Stimulated activated naive B cell treated with anti-CD40 and anti-IgM and Interleukin-4, amounts not matched to agents 10 μg/mL and 1 μg/mL and 100 μg/mL, for 72 hours (primary cell): ENCODE results near the gene ZNF460.
"Not testable (repeated sequence)": the region's sequence is repeated elsewhere in the genome, so short reads cannot be mapped to it uniquely, and the experiment has no call there.

Source experiments
- ATAC-seq, 2 donors: fragments of 150-1000 bp; cut with Tn5 transposase; replicated peaks; 2 replicates each; pipeline ENCODE4 v1.10.0; 2021; ENCODE audit warnings: moderate library complexity in 1 of 2
- DNase-seq: peaks from one replicate; pipeline ENCODE4 v3.0.0; 2021
- H3K27ac Mint-ChIP-seq: one replicate; pipeline ENCODE4 v1.8.0; 2022; ENCODE audit warnings: mild to moderate bottlenecking, mixed read lengths
- H3K27me3 Mint-ChIP-seq, 2 donors: one replicate each; pipeline ENCODE4 v1.8.0; 2022; ENCODE audit warnings: mixed read lengths in 2 of 2
- H3K36me3 Mint-ChIP-seq, 2 donors: one replicate each; pipeline ENCODE4 v1.8.0; 2022; ENCODE audit warnings: mixed read lengths in 2 of 2, mild to moderate bottlenecking in 1 of 2
- H3K4me1 Mint-ChIP-seq, 2 donors: one replicate each; pipeline ENCODE4 v1.8.0; 2022; ENCODE audit warnings: mixed read lengths in 2 of 2, mild to moderate bottlenecking in 1 of 2
- H3K4me3 Mint-ChIP-seq, 2 donors: one replicate each; pipeline ENCODE4 v1.8.0; 2022; ENCODE audit warnings: mild to moderate bottlenecking in 2 of 2, mixed read lengths in 2 of 2, moderate library complexity in 1 of 2
- H3K9me3 Mint-ChIP-seq, 2 donors: one replicate each; pipeline ENCODE4 v1.8.0; 2022; ENCODE audit warnings: mixed read lengths in 2 of 2, mild to moderate bottlenecking in 1 of 2

The ZNF460 gene

GRCh38 chr19:57280165-57280961, at the start of gene ZNF460:
Gene ZNF460 (plus strand): TSS chr19:57280485. CDS start chr19:57280807, 322 bp downstream.
- Mint-ChIP-seq H3K4me1 (peaks cover 26 to 44% of the 10 kb centered on the region in 2 donors), H3K27ac (no peak within 1 kb of the TSS), H3K9me3 (no peaks in the 10 kb centered on the region), H3K4me3 (no peak within 1 kb of the TSS), H3K36me3 (peaks cover 28 to 40% of the 10 kb centered on the region in 2 donors), H3K27me3 (no peaks in the 10 kb centered on the region)
- ATAC-seq (peak; percentile 84 to 88), DNase-seq (peak; percentile 96)

GRCh38 chr19:57231686-57232085, 48.6 kb upstream of the ZNF460 start:
- DNase-seq (no peak), ATAC-seq (no peak)
- Mint-ChIP-seq H3K27me3 (peaks cover 0 to 5% of the 10 kb centered on the region in 2 donors), H3K9me3 (no peaks in the 10 kb centered on the region), H3K36me3 (peaks cover 6 to 16% of the 10 kb centered on the region in 2 donors), H3K4me1 (peaks cover 14 to 23% of the 10 kb centered on the region in 2 donors), H3K4me3 (no peak overlapping the region), H3K27ac (no peak overlapping the region)

DNA sequence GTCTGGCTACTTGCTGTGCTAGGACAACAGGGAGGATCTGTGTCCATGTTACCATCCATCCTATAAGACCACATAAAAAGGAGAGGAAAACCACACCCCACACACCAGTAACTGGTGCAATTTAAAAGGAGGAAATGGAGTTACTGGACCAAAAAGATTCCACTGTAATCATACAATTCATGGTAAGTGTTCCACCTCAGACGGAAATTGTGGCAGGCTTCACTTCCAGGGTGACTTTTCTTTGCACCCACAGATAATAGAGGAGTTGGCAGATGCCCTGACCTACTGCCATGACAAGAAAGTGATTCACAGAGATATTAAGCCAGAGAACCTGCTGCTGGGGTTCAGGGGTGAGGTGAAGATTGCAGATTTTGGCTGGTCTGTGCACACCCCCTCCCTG, 47.1 kb upstream of the ZNF460 start:
- Mint-ChIP-seq H3K27me3 (peaks cover 0 to 5% of the 10 kb centered on the region in 2 donors), H3K36me3 (peaks cover 6 to 20% of the 10 kb centered on the region in 2 donors), H3K27ac (no peak overlapping the region), H3K9me3 (no peaks in the 10 kb centered on the region), H3K4me3 (peak overlapping the region; percentile 11 to 32), H3K4me1 (peaks cover 14 to 23% of the 10 kb centered on the region in 2 donors)
- DNase-seq, result peak; percentile 6
- ATAC-seq, result peak; percentile 71 to 77

GRCh38 chr19:57239982-57240310, 40.3 kb upstream of the ZNF460 start:
- H3K27ac Mint-ChIP-seq, result peak overlapping the region; percentile 98
- H3K9me3 Mint-ChIP-seq, result no peaks in the 10 kb centered on the region
- no peaks in the 10 kb centered on the region for H3K27me3 Mint-ChIP-seq
- H3K4me3 Mint-ChIP-seq, result peak overlapping the region; percentile 91 to 98
- DNase-seq, result no peak
- ATAC-seq, result peak; percentile 17 to 18
- peaks cover 18 to 28% of the 10 kb centered on the region in 2 donors for H3K36me3 Mint-ChIP-seq
- peaks cover 22 to 42% of the 10 kb centered on the region in 2 donors for H3K4me1 Mint-ChIP-seq

- peaks cover 24 to 46% of the 10 kb centered on the region in 2 donors for H3K4me1 Mint-ChIP-seq
- ATAC-seq, result peak; percentile 92 to 95
These were observed 39.8 kb upstream of the ZNF460 start, which contains the start of gene ZNF805 for GRCh38 chr19:57240311-57241090. Gene ZNF805 (plus strand): TSS chr19:57240632. CDS start chr19:57240892, 260 bp downstream.

GRCh38 chr19:57241176-57241575, 39.1 kb upstream of the ZNF460 start:
- no peak for DNase-seq
- Mint-ChIP-seq H3K27ac (peak overlapping the region; percentile 98), H3K36me3 (peaks cover 24 to 35% of the 10 kb centered on the region in 2 donors), H3K27me3 (no peaks in the 10 kb centered on the region), H3K4me1 (peaks cover 24 to 46% of the 10 kb centered on the region in 2 donors), H3K4me3 (peak overlapping the region; percentile 91 to 98), H3K9me3 (no peaks in the 10 kb centered on the region)
- ATAC-seq, result no peak

More at GRCh38 chr19:57240311-57241090, 39.8 kb upstream of the ZNF460 start, which contains the start of gene ZNF805:
- Mint-ChIP-seq H3K27me3 (no peaks in the 10 kb centered on the region), H3K4me3 (peak within 1 kb of the TSS; percentile 91 to 98), H3K36me3 (peaks cover 22 to 33% of the 10 kb centered on the region in 2 donors), H3K9me3 (no peaks in the 10 kb centered on the region), H3K27ac (peak within 1 kb of the TSS; percentile 98)
- peak; percentile 94 for DNase-seq

GRCh38 chr19:57242821-57243220, 37.5 kb upstream of the ZNF460 start:
- peaks cover 27 to 37% of the 10 kb centered on the region in 2 donors for H3K36me3 Mint-ChIP-seq
- H3K27me3 Mint-ChIP-seq, result no peaks in the 10 kb centered on the region
- DNase-seq, result no peak
- peaks cover 24 to 46% of the 10 kb centered on the region in 2 donors for H3K4me1 Mint-ChIP-seq
- no peaks in the 10 kb centered on the region for H3K9me3 Mint-ChIP-seq
- H3K27ac Mint-ChIP-seq, result no peak overlapping the region
- peak overlapping the region in 1 of 2 donors; percentile 22 for H3K4me3 Mint-ChIP-seq
- ATAC-seq, result no peak

- H3K4me3 Mint-ChIP-seq, result peak overlapping the region in 1 of 2 donors; percentile 20
- ATAC-seq (peak in 1 of 2 donors; percentile 58), DNase-seq (no peak)
- peaks cover 27 to 42% of the 10 kb centered on the region in 2 donors for H3K36me3 Mint-ChIP-seq
- H3K9me3 Mint-ChIP-seq, result no peaks in the 10 kb centered on the region
- H3K27ac Mint-ChIP-seq, result no peak overlapping the region
- H3K27me3 Mint-ChIP-seq, result no peaks in the 10 kb centered on the region
- H3K4me1 Mint-ChIP-seq, result peaks cover 24 to 46% of the 10 kb centered on the region in 2 donors
These were observed 35.8 kb upstream of the ZNF460 start for GRCh38 chr19:57244513-57244912.

DNA sequence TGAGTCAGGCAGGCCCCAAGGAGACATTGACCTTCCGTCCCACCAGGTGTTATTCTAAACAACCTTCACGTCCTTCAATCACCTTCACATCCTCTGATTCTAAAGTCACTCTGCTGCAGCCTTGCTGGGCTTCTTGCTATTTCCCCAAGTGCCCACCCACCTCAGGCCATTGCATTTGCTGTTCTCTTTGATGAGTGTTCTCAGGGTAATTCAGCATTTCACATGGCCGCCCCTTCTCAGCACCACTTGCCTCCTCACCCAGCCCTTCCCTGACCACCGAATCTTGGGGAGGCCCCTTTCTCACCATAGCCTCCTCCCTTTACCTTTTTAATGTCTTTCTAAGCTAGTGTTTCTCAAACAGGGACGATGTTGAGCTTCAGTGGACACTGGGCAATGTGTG, 35.2 kb upstream of the ZNF460 start:
- peaks cover 24 to 42% of the 10 kb centered on the region in 2 donors for H3K4me1 Mint-ChIP-seq
- H3K36me3 Mint-ChIP-seq, result peaks cover 28 to 43% of the 10 kb centered on the region in 2 donors
- H3K4me3 Mint-ChIP-seq, result peak overlapping the region in 1 of 2 donors; percentile 37
- ATAC-seq, result no peak
- no peak for DNase-seq
- H3K9me3 Mint-ChIP-seq, result no peaks in the 10 kb centered on the region
- no peaks in the 10 kb centered on the region for H3K27me3 Mint-ChIP-seq
- H3K27ac Mint-ChIP-seq, result no peak overlapping the region

DNA sequence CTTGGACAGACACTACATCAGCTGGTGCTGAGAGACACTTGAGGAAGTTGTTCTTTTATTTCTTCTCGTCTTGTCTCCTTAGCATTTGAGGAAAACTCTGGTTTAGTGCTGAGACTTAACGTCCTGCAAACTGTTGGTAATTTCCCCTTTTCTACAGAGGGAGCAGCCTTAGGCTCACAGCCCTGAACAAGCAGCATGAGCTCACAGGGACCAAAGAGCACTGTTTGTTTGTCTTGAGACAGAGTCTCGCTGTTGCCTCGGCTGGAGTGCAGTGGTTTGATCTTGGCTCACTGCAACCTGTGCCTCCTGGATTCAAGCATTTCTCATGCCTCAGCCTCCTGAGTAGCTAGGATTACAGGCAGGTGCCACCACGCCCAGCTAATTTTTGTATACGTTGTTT, 34.3 kb upstream of the ZNF460 start:
- Mint-ChIP-seq H3K36me3 (peaks cover 33 to 50% of the 10 kb centered on the region in 2 donors), H3K27ac (no peak overlapping the region), H3K4me3 (no peak overlapping the region), H3K4me1 (peaks cover 23 to 38% of the 10 kb centered on the region in 2 donors), H3K9me3 (no peaks in the 10 kb centered on the region), H3K27me3 (no peaks in the 10 kb centered on the region)
- ATAC-seq (no peak), DNase-seq (no peak)

DNA sequence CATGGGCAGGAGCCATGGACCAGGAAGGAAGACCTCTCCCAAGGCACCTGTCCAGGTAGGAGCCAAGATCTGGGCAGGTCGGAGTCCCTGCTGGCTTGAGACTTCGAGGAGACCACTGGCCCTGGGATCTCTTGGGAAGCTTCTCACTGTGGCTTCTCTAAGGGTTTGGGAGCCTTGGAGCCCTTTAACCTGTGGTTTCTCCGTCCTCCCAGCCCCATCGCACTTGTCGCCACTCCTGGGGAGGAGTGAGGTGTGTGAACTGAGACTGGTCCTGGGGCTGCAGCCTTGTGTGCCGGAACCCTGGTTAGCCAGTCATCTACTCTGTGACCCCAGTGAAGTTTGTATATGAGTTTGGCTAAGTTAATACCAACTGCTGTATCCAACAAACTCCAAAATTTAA, 31.6 kb upstream of the ZNF460 start:
- DNase-seq, result no peak
- Mint-ChIP-seq H3K4me3 (no peak overlapping the region), H3K27ac (no peak overlapping the region), H3K27me3 (no peaks in the 10 kb centered on the region), H3K36me3 (peaks cover 51 to 67% of the 10 kb centered on the region in 2 donors), H3K9me3 (no peaks in the 10 kb centered on the region), H3K4me1 (peaks cover 16% of the 10 kb centered on the region in 2 donors)
- ATAC-seq, result no peak

- ATAC-seq, result no peak
- Mint-ChIP-seq H3K27ac (no peak overlapping the region), H3K4me1 (peaks cover 10 to 13% of the 10 kb centered on the region in 2 donors), H3K4me3 (no peak overlapping the region), H3K36me3 (peaks cover 52 to 70% of the 10 kb centered on the region in 2 donors), H3K27me3 (no peaks in the 10 kb centered on the region), H3K9me3 (no peaks in the 10 kb centered on the region)
- DNase-seq, result no peak
These were observed 31.0 kb upstream of the ZNF460 start for GRCh38 chr19:57249329-57249728.

DNA sequence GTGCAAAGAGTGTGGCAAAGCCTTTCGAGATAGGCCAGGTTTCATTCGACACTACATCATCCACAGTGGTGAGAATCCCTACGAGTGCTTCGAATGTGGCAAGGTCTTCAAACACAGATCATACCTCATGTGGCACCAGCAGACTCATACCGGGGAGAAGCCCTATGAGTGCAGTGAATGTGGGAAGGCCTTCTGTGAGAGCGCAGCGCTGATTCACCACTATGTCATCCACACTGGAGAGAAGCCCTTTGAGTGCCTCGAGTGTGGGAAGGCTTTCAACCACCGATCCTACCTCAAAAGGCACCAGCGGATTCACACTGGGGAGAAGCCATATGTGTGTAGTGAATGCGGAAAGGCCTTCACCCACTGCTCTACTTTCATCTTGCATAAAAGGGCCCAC, 26.5 kb upstream of the ZNF460 start:
- not testable (repeated sequence) for H3K9me3 Mint-ChIP-seq, H3K27ac Mint-ChIP-seq, H3K4me3 Mint-ChIP-seq, H3K27me3 Mint-ChIP-seq, ATAC-seq, DNase-seq
- peaks cover 8 to 12% of the 10 kb centered on the region in 2 donors for H3K4me1 Mint-ChIP-seq
- peaks cover 48 to 67% of the 10 kb centered on the region in 2 donors for H3K36me3 Mint-ChIP-seq

- peaks cover 4 to 12% of the 10 kb centered on the region in 2 donors for H3K4me1 Mint-ChIP-seq
- no peaks in the 10 kb centered on the region for H3K27me3 Mint-ChIP-seq
- no peak overlapping the region for H3K4me3 Mint-ChIP-seq
- ATAC-seq (no peak), DNase-seq (no peak)
- peaks cover 0 to 3% of the 10 kb centered on the region in 2 donors for H3K9me3 Mint-ChIP-seq
- H3K27ac Mint-ChIP-seq, result no peak overlapping the region
- H3K36me3 Mint-ChIP-seq, result peaks cover 43 to 58% of the 10 kb centered on the region in 2 donors
These were observed 18.2 kb upstream of the ZNF460 start for GRCh38 chr19:57262044-57262443.
